HG02678 (cell line): ENCODE results near the gene DNASE1.

ENCODE experiments used
- ATAC-seq: cut with Tn5 transposase; IDR thresholded peaks from one replicate; pipeline ENCODE4 v1.9.1; 2021; ENCODE audit warnings: mild to moderate bottlenecking, moderate library complexity; ENCODE audit not compliant: unreplicated experiment

DNASE1 gene

DNA sequence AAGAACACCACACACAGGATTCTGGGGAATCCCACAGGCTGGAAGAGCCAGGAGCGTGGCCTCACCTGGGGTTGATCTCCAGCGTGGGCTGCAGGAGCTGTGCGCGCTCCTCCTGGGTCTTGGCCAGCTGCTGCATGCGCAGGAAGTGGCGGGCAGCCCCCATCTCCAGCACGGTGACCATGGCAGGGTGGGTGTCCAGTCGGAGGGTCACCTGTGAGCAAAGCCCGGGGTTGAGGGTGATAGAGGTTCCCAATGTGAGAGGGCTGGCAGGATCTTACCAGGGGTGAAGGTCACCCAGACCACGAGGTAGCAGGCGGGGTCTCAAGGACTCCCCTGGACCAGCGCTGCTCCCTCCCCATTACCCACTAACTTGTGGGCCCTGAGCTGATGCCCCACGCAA is 7.4 kb downstream of the DNASE1 start:
- ATAC-seq = no peak

- ATAC-seq = no peak
These were observed 8.1 kb downstream of the DNASE1 start for GRCh38 chr16:3662601-3663000.

GRCh38 chr16:3664187-3664896 is 9.9 kb downstream of the DNASE1 start:
- no peak for ATAC-seq

GRCh38 chr16:3665508-3665907 is 11.0 kb downstream of the DNASE1 start:
- no peak for ATAC-seq

DNA sequence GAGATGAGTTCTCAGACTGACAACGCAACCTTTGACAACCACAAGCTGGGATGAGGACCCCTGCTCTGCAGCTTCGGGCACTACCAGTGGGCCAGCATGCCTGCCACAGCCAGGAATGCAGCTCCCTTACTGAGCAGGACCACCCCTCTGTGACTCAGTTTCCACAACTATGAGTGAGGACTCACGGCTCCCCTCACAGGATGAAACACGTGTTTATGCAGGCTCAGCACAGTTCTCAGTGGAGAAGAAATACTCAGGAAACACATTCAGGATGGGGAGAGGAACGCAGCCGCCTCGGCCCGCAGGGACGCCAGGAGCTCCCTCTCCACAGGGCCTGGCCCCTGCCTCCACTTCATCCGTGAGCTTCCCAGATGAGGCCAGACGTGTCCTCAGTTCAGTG is 14.1 kb downstream of the DNASE1 start:
- no peak for ATAC-seq

DNA sequence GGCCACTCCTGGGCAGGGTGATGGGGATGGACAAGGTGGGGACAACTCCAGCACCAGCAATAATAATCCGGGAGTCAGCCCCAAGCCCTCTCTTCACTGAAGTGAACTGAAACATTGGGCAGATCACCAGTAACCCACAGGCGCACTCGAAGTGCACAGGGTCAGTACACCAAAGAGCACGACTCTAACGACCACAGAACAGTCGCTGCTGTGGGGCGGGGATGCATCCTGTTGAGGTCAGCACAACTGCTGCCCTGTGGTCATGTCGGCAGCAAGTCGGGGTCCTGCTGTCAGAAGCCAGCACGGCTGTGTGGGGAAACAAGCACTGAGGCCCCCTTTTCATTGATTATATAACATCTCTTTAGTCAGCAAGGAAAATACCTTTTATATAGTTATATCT is 14.6 kb downstream of the DNASE1 start:
- ATAC-seq = no peak

DNA sequence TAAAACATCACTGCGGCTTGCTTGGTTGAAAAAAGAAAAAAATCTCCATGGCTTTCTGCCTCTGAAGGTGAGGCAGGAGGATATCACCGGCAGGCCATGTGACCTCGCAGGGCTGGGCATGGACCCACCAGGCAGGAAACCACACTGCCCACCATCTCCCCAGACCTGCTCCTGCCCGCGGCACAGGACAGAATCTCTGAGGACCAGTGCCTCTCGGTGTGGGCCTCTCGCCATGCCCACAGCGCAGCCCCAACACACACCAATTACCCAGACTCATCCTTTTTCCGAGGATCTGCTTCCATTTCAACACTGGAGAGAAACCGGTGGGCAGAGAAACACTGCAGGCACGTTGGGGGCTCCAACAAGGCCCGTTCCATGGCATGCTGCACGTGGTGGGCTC is 16.2 kb downstream of the DNASE1 start:
- ATAC-seq = no peak

DNA sequence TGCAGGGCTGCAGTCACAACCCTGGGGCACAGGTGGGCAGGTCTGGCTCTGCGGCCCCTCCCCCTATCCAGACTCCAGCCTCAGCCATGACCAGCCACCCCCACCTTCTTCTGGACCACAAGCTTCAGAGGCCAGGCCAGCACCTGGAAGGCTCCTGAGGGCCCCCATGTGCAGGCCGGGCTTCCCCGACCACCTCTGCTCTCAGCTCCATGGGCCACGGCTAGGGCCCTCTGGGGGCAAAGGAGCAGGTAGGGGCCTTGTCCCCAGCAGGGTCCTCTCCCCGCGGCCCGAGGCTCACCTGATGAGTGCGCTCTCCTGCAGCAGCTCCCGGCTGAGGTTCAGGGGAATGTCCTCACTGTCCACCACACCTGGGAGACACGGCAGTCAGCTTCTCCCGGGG is 16.9 kb downstream of the DNASE1 start:
- ATAC-seq = no peak

- no peak for ATAC-seq
These were observed 18.1 kb downstream of the DNASE1 start for GRCh38 chr16:3672571-3673041.

GRCh38 chr16:3673201-3673600 is 18.7 kb downstream of the DNASE1 start:
- ATAC-seq = no peak

GRCh38 chr16:3673676-3674377 is 19.3 kb downstream of the DNASE1 start:
- no peak for ATAC-seq

DNA sequence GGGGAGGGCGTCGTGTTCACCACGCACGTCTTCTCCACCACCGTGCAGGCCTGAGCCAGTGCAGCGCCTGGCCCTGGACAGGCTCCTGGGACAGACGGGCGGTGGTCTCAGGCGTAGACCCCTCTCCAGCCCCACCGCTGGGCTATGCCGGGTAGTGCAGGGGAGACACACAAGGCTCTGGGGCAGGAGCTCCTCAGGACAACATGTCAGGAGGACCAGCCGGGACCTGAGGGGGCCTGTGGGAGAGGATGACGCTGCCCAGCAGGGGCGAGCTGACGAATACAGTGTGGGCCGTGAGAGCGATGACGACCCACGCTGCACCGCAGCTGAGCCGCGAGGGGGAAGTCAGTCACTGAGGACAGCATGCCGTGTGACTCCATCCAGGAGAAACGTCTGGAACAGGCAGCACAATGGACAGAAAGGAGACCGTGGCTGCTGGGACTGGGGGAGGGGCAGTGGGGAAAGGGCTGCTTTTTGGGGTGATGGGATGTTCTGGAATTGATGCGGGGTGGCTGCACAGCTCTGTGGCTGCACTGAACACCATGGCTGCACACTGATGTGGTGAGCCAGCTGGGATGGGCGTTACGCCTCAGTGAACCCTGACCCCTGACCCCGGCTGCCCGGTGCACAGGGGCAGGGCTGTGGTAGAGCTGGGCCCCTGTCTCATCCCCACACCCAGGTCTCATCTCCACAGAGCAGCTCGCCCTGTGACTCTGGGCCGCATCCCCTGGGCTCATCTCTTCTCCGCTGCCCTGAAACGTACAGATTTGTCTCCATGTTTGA is 20.2 kb downstream of the DNASE1 start:
- no peak for ATAC-seq

- no peak for ATAC-seq
These were observed 21.2 kb downstream of the DNASE1 start for GRCh38 chr16:3675601-3676130.

- no peak for ATAC-seq
These were observed 23.5 kb downstream of the DNASE1 start for GRCh38 chr16:3677994-3678393.

DNA sequence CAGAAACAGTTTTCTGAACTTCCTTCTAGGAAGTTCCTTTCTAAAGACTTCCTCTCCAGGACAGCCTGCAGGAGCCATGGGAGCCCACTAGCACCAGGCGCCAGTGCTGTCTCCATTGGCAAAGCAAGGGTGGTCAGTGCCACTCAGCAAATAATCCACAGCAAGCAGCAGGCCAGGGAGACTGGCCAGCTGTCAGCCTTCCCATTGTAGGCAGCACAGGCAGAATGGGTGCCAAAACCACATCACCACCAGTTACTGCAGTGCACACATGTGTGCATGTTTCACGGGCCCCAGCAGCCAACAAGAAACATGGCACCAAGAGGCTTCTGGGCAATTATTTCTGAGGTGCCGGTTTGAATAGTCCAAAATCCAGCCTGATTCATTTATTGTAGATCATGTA is 26.7 kb downstream of the DNASE1 start:
- ATAC-seq = no peak

DNA sequence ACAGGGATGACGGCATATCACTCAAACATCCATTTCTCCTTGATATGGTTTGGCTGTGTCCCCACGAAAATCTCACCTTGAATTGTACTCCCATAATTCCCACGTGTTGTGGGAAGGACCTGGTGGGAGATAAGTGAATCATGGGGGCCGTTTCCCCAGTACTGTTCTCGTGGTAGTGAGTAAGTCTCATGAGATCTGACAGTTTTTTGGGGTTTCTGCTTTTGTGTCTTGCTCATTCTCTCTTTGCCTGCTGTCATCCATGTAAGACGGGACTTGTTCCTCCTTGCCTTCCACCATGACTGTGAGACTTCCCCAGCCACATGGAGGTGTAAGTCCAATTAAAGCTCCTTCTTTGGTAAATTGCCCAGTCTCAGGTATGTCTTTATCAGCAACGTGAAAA is 32.5 kb downstream of the DNASE1 start:
- no peak for ATAC-seq

GRCh38 chr16:3687792-3688191 is 33.3 kb downstream of the DNASE1 start:
- ATAC-seq = no peak

GRCh38 chr16:3689731-3690130 is 35.2 kb downstream of the DNASE1 start:
- ATAC-seq = no peak

DNA sequence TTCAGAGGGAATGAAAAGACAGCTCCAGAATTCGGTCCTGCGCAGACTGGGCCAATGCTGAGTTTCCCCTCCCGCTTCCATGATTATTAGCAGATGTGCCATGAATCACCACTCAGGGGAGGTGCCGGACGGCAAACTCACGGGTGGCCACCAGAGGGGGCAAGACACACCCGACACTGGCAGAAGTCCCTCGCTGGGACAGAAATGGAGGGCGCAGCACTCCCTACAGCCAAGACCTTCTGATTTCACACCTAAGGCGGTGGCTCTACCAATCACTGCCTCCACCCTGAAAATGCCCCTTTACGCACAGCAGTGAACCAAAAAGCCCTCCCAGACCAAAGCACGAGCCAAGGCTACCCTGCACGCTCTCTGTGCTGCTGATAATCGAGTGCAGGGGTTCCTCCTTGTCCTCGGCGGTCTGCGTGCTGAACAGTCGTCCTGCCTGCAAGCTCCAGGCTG is 36.0 kb downstream of the DNASE1 start:
- ATAC-seq = no peak

- no peak for ATAC-seq
These were observed 36.7 kb downstream of the DNASE1 start for GRCh38 chr16:3690980-3691720.

- no peak for ATAC-seq
These were observed 37.3 kb downstream of the DNASE1 start for GRCh38 chr16:3691761-3692160.
